Right renal pelvis (tissue), 4 donors: ENCODE data around the gene COL23A1. TPM values are rescaled to one million over a fixed set of nuclear protein-coding genes. Genes with fewer than 3 reads are reported as not detected.
"Not testable (repeated sequence)": the region's sequence is repeated elsewhere in the genome, so short reads cannot be mapped to it uniquely, and the experiment has no call there.

ENCODE experiments used
- DNase-seq, 4 donors: peaks; one replicate each; pipeline ENCODE4 v3.0.0-alpha.2; 2013; ENCODE audit warnings: low read depth in 4 of 4, low spot score in 3 of 4, missing footprints in 1 of 4
- polyA plus RNA-seq, 4 donors: library from polyadenylated mRNA; unstranded; fragments of 120-200 nt; gene quantifications; one replicate each; pipeline ENCODE4 v1.2.1, GENCODE V29; 2013; ENCODE audit not compliant: insufficient read length in 4 of 4

The COL23A1 gene
- polyA plus RNA-seq, 4 donors: 5.7 to 8.2 (median 6.4) TPM

GRCh38 chr5:178264044-178264443 lies 326.1 kb downstream of the COL23A1 start:
- DNase-seq: no peak

- no peak for DNase-seq
These were observed 328.3 kb downstream of the COL23A1 start for GRCh38 chr5:178261666-178262600.

- DNase-seq: no peak
These were observed 330.3 kb downstream of the COL23A1 start for GRCh38 chr5:178259623-178260536.

DNA sequence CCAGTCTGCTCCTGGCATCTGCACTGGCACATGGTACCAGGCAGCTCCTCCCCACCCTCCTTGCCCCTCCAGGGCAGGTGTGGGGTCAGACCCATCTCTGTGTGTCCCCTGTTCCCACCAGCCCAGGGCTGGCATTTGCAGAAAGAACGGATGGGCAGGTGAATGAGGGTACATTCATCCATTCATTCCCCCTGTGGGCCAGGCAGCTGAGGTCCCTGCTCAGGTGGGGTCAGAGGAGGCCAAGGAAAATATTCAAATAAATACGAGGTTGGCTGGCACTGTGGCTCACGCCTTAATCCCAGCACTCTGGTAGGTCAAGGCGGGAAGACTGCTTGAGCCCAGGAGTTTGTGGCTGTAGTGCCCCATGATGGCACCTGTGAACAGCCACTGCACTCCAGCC lies 332.5 kb downstream of the COL23A1 start:
- no peak for DNase-seq

DNA sequence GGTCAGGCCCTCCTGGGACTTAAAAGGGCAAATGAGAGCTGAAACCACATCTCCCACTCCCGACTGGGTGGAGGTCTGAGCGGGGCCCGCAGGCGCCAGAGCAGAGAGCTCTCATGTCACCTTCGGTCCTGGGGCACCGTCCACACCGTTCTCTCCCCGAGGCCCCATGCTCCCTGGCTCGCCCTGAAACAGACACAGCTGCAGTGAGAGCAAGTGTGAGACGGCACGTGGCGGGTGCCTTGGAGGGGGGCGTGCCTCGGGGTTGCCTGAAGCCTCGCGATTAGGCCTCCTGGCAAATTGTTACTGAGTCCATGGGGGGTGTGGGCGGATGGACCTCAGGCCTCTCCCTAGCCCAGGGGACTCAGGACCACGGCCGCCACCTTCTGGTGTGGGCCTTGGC lies 333.4 kb downstream of the COL23A1 start:
- no peak for DNase-seq

DNA sequence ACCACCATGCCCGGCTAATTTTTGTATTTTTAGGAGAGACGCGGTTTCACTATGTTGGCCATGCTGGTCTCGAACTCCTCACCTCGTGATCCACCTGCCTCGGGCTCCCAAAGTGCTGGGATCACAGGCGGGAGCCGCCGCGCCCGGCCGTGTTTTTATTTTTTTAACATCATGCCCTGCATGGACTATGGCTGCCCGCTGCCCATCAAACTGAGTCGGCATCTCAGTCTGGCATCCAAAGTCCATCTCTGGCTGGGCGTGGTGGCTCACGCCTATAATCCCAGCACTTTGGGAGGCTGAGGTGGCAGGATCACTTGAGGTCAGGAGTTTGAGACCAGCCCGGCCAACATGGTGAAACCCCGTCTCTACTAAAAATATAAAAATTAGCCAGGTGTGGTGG lies 336.6 kb downstream of the COL23A1 start:
- not testable (repeated sequence) for DNase-seq

DNA sequence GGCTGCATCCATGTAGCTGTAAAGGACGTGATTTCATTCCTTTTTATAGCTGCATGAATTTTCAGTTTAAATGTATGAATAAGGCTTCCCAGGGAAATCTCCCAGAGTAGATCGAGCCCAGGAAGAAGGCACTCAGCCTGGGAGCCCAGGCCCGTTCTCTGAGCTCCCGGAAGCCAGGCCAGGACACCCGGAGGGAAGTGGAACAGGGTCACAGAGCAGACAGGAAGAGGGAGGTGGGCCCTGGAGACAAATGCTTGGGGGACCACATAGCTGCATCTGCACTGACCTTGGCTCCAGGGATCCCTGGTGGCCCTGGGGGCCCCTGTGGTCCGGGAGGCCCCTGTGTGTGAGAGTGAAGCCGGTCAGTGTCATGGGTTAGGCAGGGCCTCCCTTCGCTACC lies 337.9 kb downstream of the COL23A1 start:
- no peak for DNase-seq

GRCh38 chr5:178250263-178250662 lies 339.9 kb downstream of the COL23A1 start:
- DNase-seq: no peak

GRCh38 chr5:178249191-178249989 lies 340.8 kb downstream of the COL23A1 start:
- DNase-seq: no peak

DNA sequence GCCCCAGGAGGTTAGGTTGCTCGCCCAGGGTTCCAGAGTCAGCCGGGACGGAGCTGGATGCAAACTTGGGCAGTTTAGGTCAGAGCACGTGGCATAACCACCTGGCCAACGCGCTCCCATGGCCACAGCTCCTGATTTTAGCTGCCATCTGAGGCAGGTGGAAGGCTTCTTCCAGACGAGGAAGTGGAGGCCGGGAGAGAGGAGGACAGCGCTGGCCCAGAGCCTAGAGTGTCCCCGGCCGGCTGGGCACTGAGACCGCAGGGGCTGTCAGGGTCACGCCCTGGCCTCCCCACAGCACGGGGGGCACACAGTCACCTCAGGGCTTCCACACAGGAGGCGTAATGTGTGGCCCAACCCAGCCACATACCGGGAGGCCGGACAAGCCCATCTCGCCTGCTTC lies 341.4 kb downstream of the COL23A1 start:
- no peak for DNase-seq

DNA sequence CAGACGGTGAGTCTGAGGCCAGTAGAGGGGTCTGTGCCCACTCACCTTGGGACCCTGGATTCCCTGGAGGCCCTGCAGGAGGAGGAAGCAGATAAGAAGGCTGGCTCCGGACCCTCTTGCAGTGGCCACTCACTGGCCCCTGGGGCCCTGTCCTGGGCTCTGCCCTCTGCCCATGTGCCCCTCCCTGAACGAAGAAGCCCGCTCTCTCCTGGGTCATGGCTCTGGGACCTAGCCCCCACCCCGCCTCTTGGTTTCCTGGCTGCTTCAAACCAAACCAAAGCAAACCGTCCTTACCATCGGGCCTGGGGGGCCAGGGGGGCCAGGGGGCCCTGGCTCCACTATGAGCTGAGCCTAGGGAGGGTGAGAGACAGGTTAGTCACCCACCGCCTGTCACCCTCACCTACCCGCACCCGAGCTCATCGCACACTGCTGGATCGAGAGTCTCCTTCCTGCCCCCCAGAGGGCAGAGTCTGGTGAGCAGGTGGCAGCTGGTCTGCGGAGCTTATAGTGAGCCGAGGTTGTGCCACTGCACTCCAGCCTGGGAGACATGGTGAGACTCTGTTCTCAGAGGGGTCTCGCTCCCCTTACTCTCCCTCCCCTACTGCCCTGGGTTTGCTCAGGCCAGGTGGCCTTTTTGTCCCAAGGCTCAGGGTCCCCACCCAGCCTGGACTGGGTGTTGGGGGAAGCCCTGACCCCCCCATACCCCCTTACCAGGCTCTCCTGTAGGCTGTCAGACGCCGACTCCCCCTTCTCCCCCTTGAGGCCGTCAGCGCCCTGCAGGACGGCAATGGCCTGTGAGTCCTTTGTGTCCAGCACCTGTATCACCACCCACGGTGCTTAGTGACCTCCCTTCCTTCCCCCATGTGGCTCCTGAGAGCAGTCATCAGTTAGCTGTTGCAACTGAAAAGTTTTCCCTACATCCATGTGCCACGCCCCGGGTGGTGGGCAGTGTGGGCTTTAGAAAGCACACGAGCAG lies 342.4 kb downstream of the COL23A1 start:
- DNase-seq: no peak

DNA sequence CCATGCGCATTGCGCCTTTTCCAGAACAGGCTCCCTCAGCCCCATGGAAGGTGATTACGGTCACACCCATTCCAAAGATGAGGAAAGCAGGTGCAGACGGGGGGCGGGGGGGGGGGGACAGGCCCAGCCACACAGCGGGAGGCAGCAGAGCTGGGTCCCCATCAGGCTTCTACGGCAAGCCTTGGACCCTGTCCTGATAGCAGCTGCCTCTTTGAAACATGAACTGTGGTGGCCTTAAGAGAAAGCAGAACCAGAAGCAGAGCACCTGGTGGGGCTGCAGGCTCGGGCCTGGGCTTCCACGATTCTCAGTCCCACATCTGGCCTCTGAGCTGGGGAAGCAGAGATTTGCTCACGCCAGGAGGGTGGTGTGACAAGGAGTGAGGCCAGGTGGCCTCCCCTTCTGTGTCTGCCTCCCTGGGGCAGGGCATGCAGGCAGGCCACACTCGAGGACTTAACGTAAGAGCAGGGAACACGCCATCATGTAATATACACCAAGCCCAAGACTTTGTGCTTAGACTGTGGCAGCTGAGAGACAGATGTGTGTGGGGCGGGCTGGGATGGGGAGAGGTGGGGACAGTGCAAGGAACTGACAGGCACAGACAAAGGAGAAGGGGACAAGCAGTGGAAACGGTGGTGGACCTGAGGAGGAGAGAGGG lies 343.4 kb downstream of the COL23A1 start:
- DNase-seq: no peak

- no peak for DNase-seq
These were observed 344.8 kb downstream of the COL23A1 start for GRCh38 chr5:178245389-178245788.

DNA sequence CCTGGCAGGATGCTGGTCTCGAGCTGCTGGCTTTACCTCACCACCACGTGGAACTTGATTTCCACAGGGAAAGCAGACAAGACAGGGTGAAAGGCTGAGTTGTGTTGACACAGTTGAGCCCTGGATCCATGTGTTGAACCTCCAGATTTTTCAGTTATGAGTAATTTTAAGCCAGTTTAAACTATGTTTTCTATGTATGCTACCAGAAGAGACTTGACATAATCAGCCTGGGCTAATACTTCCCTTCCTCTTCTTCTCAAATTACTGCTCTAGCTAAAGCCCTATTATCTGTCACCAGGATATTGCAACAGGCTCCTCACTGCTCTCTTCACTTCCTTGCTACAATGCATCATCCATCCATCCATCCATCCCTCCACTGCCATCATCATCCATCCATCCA lies 345.6 kb downstream of the COL23A1 start:
- DNase-seq: no peak

DNA sequence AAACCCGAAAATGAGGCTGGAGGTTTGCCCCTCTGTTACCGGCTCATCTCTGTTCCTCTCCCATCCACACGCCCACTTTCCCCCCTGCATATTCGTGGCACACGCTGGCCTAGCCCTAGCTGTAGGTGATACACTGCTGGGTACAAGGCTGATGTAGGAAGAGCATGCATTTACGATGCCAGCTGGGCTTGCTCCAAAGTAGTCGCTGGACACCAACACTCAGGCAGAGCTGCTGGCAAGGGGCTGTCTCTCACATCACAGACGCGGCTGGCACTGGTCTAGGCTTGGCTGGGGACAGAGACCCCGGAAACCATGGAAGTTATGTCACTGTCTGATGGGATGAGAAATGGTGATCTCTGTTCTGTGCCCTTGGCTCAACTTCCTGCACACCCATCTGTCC lies 347.8 kb downstream of the COL23A1 start:
- no peak for DNase-seq

DNA sequence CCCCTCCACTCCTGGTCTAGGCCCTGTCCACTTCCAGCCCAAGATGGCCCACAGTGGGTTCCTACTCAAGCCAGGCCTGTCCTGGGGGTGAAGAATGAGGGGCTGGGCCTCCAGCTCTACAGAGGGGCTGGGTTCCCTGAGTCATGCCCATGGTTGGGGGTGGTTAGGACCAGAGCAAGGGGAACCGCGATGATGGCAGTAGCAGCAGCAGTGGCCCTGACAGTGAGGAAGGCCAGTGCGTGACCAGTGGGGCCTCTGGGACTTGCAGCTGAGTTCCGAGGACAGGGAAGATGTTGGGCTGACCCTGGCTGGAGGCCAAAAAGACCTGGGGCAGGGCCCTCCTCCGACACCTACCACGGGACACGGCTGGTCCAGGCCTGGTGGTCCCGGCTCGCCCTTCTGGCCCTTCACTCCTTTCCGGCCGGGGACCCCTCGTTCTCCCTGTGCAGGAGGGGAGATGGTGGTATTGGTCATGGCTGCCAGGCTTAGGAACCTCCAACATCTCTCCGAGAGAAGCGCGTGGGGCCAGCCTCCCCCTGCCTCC lies 348.4 kb downstream of the COL23A1 start:
- DNase-seq: no peak

- no peak for DNase-seq
These were observed 348.9 kb downstream of the COL23A1 start for GRCh38 chr5:178241231-178241663.

DNA sequence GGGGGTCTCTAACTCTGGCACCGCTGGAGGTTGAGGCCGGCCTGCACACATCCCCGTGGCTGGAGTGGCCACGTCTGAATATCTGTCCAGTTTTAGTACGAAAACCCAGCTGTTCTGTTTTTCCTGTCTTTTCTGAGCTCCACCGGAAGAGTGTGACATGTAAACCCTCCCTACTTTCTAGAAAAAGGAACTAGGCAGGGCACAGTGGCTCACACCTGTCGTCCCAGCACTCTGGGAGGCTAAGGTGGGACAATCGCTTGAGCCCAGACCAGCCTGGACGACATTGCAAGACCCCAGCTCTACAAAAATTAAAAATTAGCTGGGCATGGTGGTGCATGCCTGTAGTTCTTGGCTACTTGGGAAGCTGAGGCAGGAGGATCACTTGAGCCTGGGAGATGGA lies 349.4 kb downstream of the COL23A1 start:
- no peak for DNase-seq

DNA sequence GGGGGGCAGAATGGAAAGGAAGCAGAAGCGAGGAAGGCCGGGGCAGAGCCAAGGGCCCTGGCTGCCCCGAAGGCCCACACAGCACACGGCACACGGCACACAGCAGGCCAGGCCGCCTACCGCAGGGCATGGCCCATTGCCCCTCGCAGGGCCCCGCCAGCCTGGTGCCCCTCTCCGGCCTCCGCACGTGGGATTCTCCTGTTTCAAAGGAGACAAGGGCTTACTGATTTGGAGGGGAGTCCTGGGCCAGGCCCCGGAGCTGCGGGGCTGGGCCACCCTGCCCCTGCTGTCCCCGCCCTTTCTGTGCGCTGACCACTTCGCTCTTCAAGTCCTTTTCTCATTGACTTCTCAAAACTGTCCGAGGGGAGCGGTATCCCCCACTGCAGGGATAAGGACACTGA lies 349.9 kb downstream of the COL23A1 start:
- DNase-seq: no peak
